Panc1 (cell line): Measurements from ENCODE around the gene POFUT1.
"Not testable (repeated sequence)": the region's sequence is repeated elsewhere in the genome, so short reads cannot be mapped to it uniquely, and the experiment has no call there.

Source experiments
- CTCF ChIP-seq: fragments of 450-650 bp; IDR thresholded peaks from 2 replicates; pipeline ENCODE4 v1.5.1; 2017; ENCODE audit warnings: mild to moderate bottlenecking
- POLR2AphosphoS5 ChIP-seq: IDR thresholded peaks from 2 replicates; pipeline ENCODE4 v1.6.1; 2012; ENCODE audit warnings: mild to moderate bottlenecking, low read depth, low read length, moderate library complexity
- REST ChIP-seq, 2 experiments: IDR thresholded peaks; 2 replicates each; pipeline ENCODE4 v1.6.1; 2011 to 2012; ENCODE audit warnings: low read depth in 2 of 2, control low read depth in 1 of 2, low read length in 1 of 2, mild to moderate bottlenecking in 1 of 2, moderate library complexity in 1 of 2; ENCODE audit not compliant: insufficient read depth in 1 of 2
- SIN3A ChIP-seq: IDR thresholded peaks from 2 replicates; pipeline ENCODE4 v1.6.1; 2012; ENCODE audit warnings: low read depth, mild to moderate bottlenecking, low read length, moderate library complexity, borderline replicate concordance; ENCODE audit not compliant: insufficient read depth
- TCF7L2 ChIP-seq: IDR thresholded peaks from 2 replicates; pipeline ENCODE4 v1.6.1; 2011; ENCODE audit warnings: mild to moderate bottlenecking, low read depth, low read length, inconsistent platforms

DNA sequence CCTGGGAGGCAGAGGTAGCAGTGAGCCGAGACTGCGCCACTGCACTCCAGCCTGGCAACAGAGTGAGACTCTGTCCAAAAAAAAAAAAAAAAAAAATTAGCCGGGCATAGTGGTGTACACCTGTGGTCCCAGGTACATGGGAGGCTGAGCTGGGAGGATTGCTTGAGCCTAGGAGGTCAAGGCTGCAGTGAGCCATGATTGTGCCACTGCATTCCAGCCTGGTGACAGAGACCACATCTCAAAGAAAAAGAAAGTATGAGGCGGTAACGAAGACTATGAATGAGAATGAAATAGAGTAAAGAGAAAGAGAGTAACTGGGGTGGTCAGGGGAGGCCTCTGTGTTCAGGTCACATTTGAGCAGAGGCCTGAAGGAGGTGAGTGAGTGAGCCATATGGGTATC, 38.5 kb downstream of the POFUT1 start:
- not testable (repeated sequence) for TF ChIP-seq CTCF; POLR2AphosphoS5; REST (IDR thresholded peaks at IDR 0.05; ENCODE audit: insufficient read depth in 1 of 2, low read depth in 2 of 2, low read length in 1 of 2); SIN3A; TCF7L2
